ENCODE data around the gene ROCK2. TPM values are rescaled to one million over a fixed set of nuclear protein-coding genes. Genes with fewer than 3 reads are reported as not detected.

ROCK2 gene
- polyA plus RNA-seq, 12 donors, result 45.4 to 440 (median 50.0) TPM

DNA sequence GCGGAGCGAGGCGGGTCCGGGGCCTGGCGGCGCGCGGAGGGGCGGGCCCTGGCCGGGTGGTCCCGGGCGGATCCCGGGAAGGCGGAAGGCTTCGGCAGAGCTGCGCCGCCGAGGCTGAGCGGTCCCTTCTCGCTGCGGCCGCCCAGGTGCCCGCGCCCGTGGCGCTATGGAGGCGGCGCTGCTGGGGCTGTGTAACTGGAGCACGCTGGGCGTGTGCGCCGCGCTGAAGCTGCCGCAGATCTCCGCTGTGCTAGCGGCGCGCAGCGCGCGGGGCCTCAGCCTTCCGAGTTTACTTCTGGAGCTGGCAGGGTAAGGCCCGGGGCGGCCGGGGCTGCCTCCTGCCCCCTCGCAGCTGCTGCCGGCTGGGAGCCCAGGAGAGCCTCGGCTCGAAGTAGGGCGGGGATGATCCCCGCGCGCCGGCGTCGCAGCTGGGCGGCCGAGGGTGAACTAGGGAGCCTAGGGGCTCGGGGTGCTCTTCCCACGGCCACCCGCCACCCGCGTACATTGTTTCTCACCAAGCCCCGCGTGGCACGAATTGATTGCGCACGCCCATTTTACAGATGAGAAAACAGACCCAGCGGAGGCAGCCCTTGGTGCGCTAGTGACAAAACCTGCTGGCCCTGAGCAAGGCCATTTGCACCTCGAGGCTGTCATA lies 188.9 kb downstream of the ROCK2 start, which contains the start of gene SLC66A3:
TSS of gene SLC66A3 (plus strand) at position 87 of the 655 bp plus-strand sequence. CDS start at position 167, 80 bp downstream.
- peak; percentile 84 for DNase-seq

DNA sequence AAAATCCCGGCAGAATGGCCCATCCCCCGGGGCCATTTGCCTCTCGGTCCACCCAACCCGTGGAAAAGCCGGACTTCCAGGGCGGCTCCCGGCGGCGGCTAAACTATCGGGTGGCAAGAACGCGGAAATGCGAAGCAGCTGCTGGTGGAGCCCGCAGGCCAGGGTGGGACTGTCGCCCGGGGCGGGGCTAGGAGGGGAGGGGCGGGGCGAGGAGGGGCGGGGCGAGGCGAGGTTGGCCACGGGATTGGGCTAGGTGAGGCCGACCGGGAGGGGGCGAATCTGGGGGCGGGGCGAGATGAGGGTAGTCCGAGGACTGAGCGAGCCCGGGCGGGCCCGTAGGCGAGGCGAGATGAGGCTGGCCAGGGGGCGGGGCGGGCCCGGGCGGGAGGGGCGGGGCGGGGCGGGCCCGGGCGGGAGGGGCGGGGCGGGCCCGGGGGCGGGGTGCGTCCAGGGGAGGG lies 189.5 kb downstream of the ROCK2 start:
- peak; percentile 93 for DNase-seq

DNA sequence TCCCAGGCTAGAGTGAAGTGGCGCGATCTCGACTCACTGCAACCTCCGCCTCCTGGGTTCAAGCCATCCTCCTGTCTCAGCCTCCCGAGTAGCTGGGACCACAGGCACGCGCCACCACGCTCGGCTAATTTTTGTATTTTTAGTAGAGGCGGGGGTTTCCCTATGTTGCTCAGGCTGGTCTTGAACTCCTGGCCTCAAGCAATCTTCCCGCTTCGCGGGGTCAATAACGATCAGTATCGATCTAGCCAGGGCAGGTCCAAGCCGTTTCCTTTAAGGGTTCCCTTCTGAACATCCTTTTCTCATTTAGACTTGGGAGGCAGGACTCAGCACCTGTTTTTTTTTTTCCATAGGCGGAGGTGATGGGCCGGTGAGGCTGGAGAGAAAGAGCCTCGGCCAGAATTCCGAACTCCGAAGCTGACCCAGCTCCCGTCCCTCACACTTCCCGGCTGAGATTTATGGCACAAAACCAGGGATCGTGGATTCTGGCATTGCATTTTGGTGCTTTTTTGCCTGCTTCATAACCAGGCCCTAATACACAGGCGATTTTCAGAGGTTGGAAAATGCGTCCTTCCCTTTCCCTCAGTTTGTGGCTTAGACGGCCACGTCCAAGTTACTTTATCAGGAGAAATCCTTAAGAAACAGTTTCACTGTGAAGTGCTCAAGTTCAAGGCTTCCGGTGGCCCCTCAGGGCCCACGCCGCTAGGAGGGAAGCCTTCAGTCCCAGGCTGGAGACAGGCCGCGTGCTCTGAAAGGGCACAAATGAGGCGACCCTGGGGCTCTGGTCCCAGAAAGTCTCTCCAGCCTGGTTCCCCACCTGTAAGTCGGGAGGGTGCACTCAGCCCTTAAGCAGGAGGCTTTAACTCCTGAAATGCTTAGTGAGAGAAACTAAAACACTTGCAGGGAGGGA lies 190.2 kb downstream of the ROCK2 start:
- peak; percentile 38 for DNase-seq

DNA sequence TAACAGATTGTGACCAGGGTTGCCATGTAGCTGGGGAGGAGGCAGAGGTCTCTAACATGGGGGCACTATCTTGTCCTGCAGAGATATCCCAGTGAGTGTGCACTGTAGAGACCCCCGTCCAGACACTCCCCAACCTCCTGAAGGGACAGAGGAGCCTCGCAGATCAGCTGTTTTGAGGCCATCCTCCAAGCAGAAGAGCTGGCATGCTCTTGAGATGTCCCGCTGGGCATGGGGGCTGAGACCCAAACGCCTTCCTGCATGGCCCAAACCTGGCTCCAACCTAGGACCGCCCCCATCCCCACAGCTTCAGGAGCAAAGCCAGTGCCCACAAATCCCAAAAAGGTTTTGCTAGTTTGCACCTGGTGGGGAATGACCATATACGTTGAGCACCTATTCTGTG lies 191.8 kb downstream of the ROCK2 start:
- DNase-seq, result no peak

DNA sequence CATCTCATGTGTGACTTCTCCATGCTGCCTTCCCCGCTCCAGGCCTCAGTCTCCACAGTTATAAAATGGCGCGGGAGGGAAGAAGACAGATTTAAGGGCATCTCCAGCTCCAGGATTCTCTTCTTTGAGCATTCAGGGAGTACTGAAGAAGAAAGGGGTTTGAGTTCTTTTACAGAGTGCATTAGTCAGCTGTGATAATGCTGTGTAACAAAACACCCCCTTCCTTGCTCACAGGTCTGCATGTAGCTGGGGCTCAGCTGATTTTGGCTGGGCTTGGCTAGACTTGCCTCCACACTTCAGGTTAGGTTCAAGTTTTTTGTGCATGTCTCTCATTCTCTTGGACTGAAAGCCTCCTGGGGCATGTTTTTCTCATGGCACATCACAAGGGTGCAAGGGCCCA lies 197.2 kb downstream of the ROCK2 start:
- DNase-seq, result no peak

DNA sequence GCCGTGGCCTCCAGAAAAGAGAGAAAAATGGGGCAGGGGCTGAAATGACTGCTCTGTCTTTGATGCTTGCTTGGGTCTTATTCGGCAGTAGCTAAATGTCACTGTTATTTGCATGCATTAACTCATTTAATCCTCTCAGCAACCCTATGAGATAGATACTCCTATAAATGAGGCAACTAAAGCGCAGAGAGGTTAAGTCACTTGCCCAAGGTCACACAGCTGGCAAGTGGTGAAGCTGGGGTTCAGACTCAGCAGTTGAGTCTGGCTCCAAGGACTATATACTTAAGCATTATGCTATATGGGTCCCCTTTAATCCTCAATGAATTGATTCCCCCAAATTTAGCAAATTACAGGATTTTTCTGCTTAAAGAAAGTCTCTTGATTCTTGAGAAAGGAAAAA lies 198.4 kb downstream of the ROCK2 start:
- no peak for DNase-seq

DNA sequence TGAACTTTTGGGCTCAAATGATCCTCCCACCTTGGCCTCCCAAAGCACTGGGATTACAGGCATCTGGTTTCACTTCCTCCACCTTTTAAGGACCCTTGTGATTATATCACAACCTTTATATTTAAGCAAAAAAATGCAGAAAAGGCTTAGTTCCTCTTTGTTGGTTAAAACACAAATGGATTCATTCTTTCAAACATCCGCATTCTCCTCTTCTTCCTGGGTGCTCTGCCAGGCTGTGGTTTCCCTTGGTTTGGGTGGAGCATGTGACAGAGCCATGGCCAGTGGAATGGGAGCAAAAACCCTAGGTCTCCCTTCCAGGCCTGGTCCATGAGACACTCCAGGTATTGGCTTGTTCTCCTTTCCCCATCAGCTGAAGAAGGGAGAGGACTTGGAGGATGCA lies 199.1 kb downstream of the ROCK2 start:
- no peak for DNase-seq

DNA sequence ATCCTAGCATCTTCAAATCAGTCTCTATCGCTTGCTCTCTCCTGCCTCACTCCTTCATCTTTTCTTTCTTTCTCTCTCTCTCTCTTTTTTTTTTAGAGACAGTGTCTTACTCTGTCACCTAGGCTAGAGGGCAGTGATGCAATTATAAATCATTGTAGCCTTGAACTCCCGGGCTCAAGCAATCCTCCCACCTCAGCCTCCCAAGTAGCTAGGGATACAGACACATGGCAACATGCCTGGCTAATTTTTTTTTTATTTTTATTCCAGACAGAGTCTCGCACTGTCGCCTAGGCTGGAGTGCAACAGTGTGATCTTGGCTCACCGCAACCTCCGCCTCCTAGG lies 199.7 kb downstream of the ROCK2 start:
- no peak for DNase-seq

DNA sequence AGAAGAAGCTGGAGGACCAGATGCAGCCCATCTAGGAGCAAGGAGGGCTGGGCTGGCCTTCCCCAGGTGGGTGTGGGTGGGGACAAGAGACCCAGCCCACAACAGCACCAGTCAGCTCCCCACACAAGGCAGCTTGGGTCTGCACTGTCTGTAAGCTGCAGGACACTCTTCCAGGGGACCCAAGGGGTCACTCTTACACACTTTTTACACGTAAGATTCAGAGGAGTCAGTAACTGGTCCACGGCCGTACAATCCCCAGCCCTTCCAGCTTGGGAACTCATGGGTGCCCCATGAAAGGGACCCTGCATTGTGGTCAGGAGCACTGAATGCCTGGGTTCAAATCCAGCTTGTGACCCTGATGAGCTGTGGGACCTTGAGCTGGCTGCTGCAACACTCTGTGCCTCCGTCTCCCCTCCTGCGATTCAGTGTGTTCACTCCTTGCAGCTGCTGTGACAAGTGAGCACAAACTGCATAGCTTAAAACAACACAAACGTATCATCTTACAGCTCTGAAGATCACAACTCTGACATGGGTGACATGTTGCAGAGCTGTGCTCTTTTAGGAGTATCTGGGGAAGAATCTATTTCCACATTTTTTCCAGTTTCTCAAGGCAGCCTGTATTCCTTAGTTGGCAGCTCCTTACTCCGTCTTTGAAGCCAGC lies 200.2 kb downstream of the ROCK2 start:
- DNase-seq, result no peak

DNA sequence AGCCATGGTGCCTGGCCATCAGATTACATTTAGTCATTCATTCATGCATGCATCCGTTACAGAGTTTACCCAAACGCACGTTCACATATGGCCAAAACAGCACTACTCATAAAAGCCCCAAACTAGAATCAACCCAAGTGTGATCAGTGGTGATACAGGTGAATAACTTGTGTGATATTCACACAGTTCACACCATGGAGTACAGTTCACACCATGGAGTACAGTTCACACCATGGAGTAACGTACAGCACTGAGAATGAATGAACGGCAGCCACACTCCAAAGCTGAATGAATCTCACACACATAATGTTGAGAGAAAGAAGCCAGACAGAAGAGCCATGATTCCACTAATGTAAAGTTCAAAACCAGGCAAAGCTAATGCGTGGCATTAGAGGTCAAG lies 201.4 kb downstream of the ROCK2 start:
- DNase-seq, result no peak

DNA sequence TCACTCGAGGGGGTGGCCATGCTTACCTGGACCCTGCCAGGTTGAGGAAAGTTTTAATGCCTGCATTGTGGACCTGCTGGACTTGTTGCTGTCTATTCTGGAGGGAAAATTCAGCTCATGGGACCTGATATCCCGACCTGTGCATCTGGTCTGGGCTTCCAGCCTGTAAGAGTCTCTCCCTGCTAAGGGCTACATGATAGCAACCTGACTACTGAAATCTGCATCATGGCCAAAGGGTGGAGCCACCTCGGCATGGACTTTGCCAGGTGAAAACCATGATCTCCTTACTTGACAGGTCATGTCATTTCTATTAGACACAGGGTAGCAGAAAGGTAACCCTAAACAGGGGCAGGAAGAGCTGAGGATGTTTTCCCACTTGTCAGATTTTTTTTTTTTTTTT lies 202.1 kb downstream of the ROCK2 start:
- no peak for DNase-seq

DNA sequence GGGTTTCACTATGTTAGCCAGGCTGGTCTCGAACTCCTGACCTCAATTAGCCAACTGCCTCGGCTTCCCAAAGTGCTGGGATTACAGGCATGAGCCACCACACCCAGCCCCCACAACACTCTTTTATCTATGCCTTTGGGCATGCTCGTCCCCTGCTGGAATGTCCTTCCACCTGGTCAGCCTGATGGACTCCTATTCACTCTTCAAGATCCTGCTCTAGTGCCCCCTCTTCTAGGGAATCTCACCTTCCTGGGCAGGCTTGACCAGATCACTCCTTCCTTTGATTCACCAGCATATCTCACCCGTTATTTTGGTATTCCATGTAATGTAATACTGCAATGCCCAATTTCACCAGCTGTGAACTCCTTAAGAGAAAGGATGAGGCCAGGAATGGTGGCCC lies 203.1 kb downstream of the ROCK2 start:
- no peak for DNase-seq

DNA sequence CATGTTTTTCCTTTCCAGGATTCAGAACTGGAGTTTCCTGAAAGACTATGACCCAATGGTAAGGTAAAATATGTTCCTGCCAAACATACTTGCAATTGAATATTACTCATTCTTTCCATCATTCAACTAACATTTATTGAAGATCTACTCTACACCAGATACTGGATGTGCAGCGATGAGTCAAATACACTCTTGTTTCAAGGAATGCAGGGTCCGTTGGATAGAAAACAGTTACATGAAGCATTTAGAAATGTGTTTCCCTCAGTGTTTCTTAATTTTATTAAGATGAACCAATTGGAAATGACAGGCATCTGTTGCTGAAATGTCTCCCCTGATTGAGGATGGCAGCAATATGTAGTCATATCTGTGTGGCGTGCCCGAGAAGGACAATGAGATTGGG lies 203.9 kb downstream of the ROCK2 start:
- DNase-seq, result no peak

DNA sequence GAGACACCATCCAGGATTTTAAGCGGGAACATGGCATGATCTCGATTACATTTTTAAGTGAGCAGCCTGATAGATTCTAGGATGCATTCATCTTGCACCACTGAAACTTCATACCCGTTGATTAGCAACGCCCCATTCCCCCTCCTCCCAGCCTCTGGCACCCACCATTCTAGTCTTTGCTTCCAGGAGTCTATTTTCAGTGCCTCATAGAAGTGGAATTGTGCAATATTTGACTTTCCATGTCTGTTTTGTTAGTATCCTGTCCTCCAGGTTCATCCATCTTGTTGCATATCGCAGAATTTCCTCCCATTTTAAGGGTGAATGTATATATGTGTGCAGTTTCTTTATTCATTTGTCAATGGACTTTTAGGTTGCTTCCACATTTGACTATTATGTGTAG lies 210.1 kb downstream of the ROCK2 start:
- no peak for DNase-seq

DNA sequence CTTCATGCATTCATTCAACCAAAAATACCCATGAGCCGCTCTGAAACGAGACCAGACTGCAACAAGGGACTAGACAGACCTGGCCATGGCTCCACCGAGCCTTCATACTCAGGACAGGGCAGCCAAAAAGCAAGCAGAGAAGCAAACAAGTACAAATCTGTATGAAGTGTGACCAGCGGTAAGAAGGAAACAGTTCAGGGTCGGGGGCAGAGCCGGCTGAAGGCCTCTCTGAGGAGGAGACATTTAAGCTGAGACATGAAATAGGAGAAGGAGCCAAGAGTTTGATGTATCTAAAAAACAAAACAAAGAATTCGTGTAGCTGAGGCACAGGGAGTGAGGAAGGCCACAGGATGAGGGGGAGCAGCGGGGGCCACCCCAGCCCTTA lies 210.5 kb downstream of the ROCK2 start:
- DNase-seq, result no peak

DNA sequence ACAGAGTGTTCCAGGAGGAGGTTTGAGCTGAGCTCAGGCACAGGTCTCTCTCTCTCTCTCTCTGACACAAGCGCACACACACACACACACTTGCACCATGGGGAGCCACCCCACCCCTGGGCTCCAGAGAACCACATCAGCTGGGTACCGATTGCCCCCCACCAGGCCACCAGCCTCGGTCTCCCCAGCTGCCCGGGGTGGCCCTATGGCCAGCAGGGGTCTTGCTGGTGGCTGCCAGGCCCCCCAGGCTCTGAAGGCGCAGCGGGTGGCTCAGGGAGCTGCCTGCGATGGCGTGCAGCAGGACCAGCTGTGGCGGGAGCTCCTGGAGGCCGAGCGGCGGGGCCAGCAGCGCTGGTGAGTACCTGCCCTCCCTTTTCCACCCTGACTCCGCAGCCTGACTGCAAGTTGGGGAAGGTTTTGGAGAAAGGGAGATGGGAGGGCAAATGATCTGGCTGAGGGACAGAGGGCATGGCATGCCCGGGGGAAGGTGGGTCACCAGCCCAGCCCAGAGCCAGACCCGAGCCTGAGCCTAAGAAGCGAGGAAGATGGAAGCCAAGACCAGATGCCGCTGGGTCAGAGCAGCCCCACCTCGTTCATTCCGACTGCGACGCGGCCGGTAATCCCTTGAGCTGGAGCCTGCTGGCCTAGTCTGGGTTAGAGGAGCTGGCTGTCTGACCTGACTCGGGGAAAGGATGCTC lies 211.0 kb downstream of the ROCK2 start:
- no peak for DNase-seq

DNA sequence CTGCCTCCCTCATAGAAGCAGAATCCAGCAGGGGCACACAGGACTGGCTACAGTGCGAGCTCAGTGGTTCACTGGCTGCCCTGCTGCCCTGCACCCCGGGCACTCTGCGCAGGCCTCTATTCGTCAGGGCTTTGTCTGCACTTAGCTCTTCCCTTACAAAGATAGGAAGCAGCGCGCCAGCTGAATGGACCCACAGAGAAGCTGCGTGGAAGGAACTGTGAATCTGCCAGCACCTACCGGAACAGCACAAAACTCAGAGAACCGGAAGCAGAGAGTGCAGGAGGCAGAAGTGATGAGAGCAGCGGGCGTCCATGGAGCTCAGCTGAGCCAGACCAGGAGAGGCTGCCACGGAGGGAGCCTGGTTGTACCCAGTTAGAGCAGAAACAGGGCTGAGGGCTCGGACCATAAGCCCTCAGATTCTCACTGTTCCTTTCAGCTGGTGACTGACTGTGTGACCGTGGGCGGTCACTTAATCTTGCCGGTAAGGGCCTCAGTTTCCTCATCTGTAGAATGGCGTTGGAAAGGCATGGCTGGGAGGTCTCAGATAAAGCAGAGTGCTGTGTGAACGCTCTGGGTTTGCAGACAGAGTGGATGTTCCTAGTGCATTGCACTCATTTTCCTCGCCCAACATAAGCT lies 212.3 kb downstream of the ROCK2 start:
- DNase-seq, result no peak

DNA sequence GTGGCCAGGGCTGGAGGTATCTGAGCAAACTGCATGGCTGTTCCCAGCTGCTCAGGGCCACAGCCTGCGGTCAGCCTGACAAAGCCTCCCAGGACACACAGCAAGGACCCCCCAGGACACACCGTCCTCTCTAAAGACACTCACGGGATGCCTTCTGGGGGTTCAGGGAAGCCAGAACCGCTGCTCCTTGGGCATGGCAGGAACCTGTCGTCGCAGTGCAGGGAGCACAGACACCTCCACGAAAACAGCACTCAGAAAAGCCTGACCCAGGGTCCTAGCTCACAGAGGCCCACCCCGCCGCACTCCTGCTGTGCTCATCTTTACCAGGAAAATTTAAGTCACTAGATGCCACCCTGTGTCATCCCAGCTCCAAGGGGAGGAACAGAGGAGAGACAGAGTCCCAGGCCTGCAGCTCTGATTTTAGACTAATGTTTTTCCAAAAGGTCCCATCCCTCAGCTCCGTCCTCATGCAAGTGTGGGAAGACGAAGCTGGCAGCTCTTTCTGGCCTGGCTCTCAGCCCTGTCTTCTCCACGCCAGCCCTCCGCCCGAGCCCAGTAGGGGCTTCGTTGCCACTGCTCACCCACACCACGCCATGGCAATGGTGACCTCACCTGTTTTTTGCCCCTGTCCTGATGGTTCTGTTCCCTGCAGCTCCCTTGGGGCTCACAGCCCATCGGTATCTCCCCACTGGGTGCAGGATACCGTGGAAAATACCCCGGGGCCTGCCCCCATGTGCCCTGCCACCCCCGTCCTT lies 213.1 kb downstream of the ROCK2 start:
- no peak for DNase-seq
